LNCaP clone FGC (cell line): ENCODE results near the gene SCAF8.
"Not testable (repeated sequence)": the region's sequence is repeated elsewhere in the genome, so short reads cannot be mapped to it uniquely, and the experiment has no call there.

Experiments
- DNase-seq: peaks from one replicate; pipeline ENCODE4 v3.0.0-alpha.2; 2011; ENCODE audit warnings: low read depth
- H3K4me3 ChIP-seq: 2 replicates; pipeline ENCODE4 v1.5.1; 2011; ENCODE audit warnings: mild to moderate bottlenecking, low read depth, low read length, control low read depth
- CTCF ChIP-seq: IDR thresholded peaks from 2 replicates; pipeline ENCODE4 v1.5.1; 2012; ENCODE audit warnings: mild to moderate bottlenecking; ENCODE audit not compliant: control insufficient read depth, insufficient read depth; ENCODE audit errors: extremely low read depth

SCAF8 gene

GRCh38 chr6:154792761-154793160 lies 59.5 kb downstream of the SCAF8 start:
- no peak overlapping the region for H3K4me3 ChIP-seq
- TF ChIP-seq CTCF: no peak
- no peak for DNase-seq

GRCh38 chr6:154796484-154796883 lies 63.3 kb downstream of the SCAF8 start:
- TF ChIP-seq CTCF: no peak
- H3K4me3 ChIP-seq: no peak overlapping the region
- no peak for DNase-seq

- no peak overlapping the region for H3K4me3 ChIP-seq
- no peak for DNase-seq
- no peak for TF ChIP-seq CTCF
These were observed 64.6 kb downstream of the SCAF8 start for GRCh38 chr6:154797857-154798256.

GRCh38 chr6:154800338-154800737 lies 67.1 kb downstream of the SCAF8 start:
- DNase-seq: no peak
- no peak for TF ChIP-seq CTCF

DNA sequence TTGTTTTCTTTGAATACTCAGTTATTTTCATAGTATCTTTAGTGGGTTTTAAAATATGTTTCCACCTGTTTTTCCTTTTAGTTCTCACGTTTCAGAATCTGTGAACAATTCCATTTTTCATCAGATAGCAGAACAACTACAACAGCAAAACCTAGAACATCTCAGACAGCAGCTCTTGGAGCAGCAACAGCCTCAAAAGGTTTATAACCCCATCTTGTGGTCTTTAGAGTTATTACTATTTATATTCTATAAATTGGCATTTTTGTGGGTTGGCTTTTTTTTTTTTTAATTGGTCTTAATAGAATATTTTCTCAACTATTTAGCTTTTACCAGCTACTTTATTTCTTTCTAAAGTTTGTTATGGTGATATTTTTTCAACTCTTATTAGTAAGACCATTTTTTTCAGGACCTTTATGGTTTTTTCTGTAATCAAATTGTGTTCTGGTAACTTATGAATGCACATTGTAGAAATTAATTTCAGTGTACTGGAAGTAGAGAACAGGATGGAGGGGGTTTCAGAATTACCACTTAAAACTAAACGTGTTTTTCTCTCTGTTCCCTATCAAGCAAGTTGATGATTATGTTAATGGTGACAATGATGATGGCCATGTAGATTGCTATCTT lies 72.2 kb downstream of the SCAF8 start:
- no peak for DNase-seq
- no peak overlapping the region for H3K4me3 ChIP-seq
- peak; percentile 34 for TF ChIP-seq CTCF

More at GRCh38 chr6:154800338-154800737, 67.1 kb downstream of the SCAF8 start:
- no peak overlapping the region for H3K4me3 ChIP-seq

DNA sequence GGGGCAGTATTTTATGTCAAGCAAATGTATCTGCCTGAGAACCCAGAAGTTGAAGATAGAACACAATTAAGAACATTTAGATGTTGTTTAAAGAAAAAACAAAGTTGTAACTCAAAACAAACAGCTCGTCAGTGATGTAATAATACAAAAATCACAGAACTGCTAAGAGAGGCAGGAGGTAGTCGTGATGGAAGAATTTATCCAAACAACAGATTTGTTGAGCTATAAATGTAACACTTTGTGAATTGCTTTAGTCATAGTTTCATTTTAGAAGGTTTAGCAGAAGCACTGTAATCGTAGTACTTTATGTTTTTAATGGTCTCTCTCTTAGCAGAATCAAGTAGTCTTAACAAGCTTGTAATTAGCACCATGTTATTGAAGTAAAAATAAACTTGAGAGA lies 73.6 kb downstream of the SCAF8 start:
- no peak for DNase-seq
- H3K4me3 ChIP-seq: no peak overlapping the region
- TF ChIP-seq CTCF: no peak

GRCh38 chr6:154811663-154812062 lies 78.4 kb downstream of the SCAF8 start:
- not testable (repeated sequence) for DNase-seq, H3K4me3 ChIP-seq

DNA sequence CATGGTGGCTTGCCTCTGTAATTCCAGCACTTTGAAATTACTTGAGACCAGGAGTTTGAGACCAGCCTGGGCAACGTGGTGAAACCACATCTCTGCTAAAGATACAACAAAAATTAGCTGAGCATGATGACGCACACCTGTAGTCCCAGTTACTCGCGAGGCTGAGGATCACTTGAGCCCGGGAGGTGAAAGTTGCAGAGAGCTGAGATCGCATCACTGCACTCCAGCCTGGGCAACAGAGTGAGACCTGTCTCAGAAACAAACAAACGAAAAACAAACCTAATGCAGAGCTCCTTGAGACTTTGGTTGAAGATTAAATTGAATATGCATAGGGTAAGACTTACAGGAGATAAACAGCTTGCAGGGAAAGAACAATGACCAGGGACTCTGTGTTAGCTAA lies 80.8 kb downstream of the SCAF8 start:
- no peak for TF ChIP-seq CTCF
- DNase-seq: no peak
- no peak overlapping the region for H3K4me3 ChIP-seq
